ENCODE measurements around the gene CFAP44.
"Not testable (repeated sequence)": the region's sequence is repeated elsewhere in the genome, so short reads cannot be mapped to it uniquely, and the experiment has no call there.

Gene CFAP44, protein sequence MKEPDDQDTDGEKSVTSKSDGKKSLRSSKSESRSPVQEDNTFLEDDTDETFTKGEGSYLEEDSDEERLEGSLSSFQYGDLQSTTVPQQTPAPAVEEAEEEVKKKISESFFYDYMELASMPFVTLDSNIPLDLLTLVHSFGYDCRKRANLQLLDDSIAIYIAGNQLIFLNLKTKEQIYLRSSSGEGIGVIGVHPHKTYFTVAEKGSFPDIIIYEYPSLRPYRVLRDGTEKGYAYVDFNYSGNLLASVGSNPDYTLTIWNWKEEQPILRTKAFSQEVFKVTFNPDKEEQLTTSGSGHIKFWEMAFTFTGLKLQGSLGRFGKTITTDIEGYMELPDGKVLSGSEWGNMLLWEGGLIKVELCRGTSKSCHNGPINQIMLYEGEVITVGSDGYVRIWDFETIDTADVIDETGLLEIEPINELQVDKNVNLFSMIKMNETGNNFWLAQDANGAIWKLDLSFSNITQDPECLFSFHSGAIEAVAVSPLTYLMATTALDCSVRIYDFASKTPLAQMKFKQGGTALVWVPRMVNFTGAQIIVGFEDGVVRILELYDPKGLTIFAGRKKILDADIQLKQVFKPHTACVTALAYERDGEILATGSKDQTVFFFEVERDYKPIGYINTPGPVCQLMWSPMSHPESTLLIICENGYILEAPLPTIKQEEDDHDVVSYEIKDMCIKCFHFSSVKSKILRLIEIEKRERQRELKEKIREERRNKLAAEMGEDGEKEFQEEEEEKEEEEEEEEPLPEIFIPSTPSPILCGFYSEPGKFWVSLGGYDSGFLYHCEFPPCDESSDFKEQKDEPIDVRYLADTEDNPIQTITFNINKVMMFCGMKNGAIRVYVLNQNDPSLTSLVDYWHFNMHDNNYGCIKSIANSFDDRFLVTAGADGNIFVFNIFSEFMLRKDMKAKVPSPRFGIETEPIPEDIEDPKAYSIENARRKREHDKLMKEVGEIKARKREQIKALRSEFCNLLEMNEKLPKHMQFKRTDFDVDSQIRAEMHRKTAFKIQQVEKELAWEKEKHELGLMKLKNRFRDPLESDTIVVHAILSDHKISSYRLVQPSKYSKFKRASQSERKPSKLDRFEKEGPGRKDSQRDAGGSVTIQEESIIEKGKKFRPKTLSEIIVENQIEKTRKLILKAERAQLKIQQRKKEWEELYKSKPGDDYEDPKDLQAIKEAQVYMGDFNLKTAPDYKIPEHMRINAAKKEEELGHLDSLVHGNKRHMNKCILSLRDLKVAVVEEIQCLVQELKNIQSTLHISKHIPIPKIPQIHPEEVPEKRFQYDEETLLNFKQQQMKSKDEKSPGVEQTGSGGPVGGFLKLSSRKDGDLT (N-terminal part only)

DNA sequence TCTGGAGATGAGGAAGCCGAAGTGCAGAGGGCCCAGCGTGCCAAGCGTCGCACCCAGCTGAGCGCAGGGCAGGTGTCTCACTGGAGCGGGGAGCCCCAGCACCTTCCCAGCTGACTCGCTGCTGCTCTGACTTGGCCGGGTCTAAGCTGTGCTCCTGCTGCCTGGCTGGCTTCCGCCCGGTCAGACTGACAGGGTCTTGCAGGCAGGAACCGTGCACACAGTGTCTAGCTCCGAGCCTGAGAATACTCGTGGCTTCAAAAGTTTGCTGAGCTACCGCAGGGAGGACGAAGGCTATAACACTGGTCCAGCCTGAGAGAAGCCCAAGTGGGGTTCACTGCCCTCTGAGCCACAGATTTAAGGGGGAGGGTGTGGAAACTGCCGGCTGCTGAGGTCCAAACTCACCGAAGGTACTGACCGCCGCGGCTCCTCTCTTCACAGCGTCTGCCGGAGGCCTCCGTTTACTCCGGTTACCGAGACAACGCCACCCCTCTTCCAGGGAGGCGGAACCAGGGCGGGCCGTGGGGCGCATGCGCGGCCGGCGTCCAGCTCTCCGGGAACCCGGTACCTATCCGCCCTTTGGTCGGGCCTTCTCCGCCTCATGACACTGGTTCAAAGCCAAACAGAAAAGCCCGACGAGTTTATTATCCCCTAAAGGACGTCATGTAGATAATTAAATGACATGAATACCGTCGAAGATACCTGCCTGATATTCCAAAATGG is at the start of gene CFAP44:
Gene CFAP44 (minus strand): TSS at position 443 of the 720 bp plus-strand sequence. CDS start 7,829 bp downstream, outside the sequence.
- no peak for DNase-seq

- DNase-seq: no peak
These were observed 43.9 kb upstream of the CFAP44 start for GRCh38 chr3:113485161-113485609.

- DNase-seq: no peak
These were observed 27.2 kb upstream of the CFAP44 start for GRCh38 chr3:113468539-113468938.

GRCh38 chr3:113461488-113461887 is 20.2 kb upstream of the CFAP44 start:
- no peak for DNase-seq

DNA sequence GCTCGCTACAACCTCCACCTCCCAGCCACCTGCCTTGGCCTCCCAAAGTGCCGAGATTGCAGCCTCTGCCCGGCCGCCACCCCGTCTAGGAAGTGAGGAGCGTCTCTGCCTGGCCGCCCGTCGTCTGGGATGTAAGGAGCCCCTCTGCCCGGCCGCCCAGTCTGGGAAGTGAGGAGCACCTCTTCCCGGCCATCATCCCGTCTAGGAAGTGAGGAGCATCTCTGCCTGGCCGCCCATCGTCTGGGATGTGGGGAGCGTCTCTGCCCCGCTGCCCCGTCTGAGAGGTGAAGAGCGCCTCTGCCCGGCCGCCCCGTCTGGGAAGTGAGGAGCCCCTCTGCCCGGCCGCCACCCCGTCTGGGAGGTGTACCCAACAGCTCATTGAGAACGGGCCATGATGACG is 17.3 kb upstream of the CFAP44 start:
- not testable (repeated sequence) for DNase-seq

- DNase-seq: no peak
These were observed 14.2 kb upstream of the CFAP44 start for GRCh38 chr3:113455446-113455845.

- DNase-seq: no peak
These were observed 13.3 kb upstream of the CFAP44 start for GRCh38 chr3:113454630-113455029.

DNA sequence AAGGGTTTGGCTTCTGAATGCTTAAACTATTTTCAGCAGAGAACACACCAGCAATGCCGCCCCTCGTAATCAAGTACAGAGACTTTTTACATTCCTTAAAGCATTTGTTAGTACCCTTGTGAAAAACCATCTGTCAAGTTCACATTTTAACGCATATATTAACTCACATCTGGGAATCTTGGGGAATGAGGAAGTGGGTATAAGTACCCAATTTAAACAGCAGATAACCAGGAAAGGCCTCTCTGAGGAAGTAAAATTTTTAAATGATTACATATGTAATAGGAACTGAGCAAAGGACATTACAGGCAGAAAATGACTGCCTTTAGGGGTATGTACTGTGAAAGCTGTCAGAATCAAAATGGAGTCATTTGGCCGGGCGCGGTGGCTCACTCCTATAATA is 12.8 kb upstream of the CFAP44 start:
- DNase-seq: no peak

DNA sequence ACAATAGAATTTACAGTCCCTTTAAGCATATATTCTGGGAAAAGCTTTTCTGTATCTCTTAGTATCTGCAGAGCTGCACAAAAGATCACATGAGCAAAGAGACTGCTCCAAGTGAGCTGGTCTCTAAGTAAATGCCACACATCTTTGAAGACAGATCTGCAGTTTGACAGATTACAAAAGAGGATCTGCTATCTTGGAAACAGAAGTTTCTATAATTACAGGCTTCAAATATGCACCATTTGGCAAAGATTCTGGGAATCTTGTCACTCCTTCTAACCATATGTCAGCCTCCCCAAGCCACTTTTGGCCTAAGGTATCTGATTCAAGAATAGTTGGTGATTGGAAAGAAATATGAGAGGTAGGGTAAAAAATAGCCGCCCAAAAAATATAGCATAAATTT is 9.6 kb upstream of the CFAP44 start:
- DNase-seq: no peak

GRCh38 chr3:113439606-113440005 is 1.7 kb downstream of the CFAP44 start:
- no peak for DNase-seq

GRCh38 chr3:113438224-113438623 is 3.1 kb downstream of the CFAP44 start:
- DNase-seq: no peak

- no peak for DNase-seq
These were observed 3.9 kb downstream of the CFAP44 start for GRCh38 chr3:113437411-113437810.

DNA sequence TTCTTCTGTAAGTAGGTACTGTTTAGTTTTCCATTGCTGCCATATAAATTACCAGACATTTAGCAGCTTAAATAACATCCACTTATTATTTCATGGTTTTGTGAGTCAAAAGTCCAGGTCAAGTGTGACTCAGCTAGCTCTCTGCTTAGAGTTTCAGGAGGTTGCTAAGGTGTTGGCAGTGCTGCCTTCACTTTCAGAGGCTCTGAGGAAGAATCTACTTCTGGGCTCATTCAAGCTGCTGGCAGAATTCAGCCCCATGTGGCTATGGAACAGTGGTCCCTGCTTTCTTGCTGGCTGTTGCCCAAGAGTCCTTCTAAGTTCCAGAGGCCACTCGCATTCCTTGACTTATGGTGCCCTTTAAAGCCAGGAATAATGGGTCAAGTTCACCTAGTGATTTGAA is 4.5 kb downstream of the CFAP44 start:
- no peak for DNase-seq

GRCh38 chr3:113431811-113432210 is 9.5 kb downstream of the CFAP44 start:
- no peak for DNase-seq

GRCh38 chr3:113428581-113428980 is 12.7 kb downstream of the CFAP44 start:
- DNase-seq: no peak

DNA sequence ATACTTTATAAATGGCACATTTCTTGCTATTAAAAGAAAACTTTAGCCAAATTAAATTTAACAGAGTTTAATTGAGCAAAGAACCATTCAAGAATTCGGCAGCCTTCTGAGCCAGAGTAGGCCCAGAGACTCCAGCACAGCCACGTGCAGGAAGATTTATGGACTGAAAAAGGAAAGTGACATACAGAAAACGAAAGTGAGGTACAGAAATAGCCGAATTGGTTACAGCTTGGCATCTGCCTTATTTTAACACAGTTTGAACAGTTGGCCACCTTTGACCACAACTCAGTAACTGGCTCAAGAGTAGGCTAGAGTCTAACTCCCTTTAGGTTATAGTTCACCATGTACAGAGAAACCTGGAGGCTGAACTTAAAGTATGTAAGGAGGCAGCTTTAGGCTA is 17.6 kb downstream of the CFAP44 start:
- no peak for DNase-seq

DNA sequence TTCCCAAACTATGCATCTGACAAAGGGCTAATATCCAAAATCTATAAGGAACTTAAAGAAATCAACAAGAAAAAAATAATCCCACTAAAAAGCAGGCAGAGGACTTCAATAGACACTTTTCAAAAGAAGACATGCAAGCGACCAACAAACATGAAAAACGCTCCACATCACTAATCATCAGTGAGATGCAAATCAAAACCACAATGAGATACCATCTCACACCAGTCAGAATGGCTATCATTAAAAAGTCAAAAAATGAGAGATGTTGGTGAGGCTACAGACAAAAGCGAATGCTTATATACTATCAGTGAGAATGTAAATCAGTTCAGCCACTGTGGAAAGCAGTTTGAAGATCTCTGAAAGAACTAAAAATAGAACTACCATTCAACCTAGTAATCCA is 20.2 kb downstream of the CFAP44 start:
- no peak for DNase-seq

DNA sequence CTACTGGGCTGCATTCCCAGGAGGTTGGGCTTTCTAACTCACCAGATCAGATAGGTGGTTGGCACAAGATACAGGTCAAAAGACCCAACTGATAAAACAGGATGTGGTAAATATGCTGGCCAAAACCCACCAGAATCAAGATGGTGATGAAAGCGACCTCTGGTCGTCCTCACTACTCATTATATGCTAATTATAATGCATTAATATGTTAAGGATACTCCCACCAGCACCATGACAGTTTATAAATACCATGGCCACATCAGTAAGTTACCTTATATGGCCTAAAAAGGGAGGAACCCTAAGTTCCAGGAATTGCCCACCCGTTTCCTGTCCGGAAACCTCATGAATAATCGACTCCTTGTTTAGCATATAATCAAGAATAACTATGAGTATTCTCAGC is 31.6 kb downstream of the CFAP44 start:
- no peak for DNase-seq

DNA sequence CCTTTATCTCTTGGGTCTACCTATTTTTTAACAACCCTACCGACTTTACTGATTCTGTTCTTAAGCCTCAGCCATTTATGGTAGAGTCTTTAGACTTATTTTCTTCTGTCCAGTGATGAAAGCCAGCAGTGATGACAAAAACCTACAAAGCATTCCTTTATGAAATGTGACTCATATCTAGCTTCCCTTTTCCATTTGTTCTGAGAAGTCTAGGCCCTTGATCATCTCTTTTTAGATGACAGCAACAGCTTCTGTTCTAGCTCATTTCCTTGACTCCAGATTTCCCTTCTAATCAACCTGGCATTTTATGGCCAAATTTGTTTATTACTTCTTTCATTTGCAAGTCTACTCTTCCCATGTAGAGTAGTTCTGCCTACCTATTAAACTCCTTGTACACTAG is 36.1 kb downstream of the CFAP44 start:
- DNase-seq: no peak

GRCh38 chr3:113404637-113405036 is 36.7 kb downstream of the CFAP44 start:
- DNase-seq: no peak
